Central memory CD8-positive, alpha-beta T cell (primary cell): ENCODE results near the gene CCDC154.

ENCODE experiments used
- ATAC-seq: fragments of 150-1000 bp; cut with Tn5 transposase; replicated peaks from 2 replicates; pipeline ENCODE4 v1.10.0; 2022; ENCODE audit warnings: mild to moderate bottlenecking, moderate FRiP score, moderate number of reproducible peaks; ENCODE audit not compliant: poor library complexity, severe bottlenecking; ENCODE audit errors: extremely low read depth
- DNase-seq, 2 donors: peaks; one replicate each; pipeline ENCODE4 v3.0.0; 2021; ENCODE audit warnings: low spot score in 2 of 2
- H3K27ac Mint-ChIP-seq: one replicate; pipeline ENCODE4 v1.8.0; 2022; ENCODE audit warnings: low read depth, mild to moderate bottlenecking, moderate library complexity, mixed read lengths
- H3K27me3 Mint-ChIP-seq: one replicate; pipeline ENCODE4 v1.8.0; 2022; ENCODE audit warnings: mixed read lengths
- H3K36me3 Mint-ChIP-seq: one replicate; pipeline ENCODE4 v1.8.0; 2022; ENCODE audit warnings: mild to moderate bottlenecking, moderate library complexity, mixed read lengths; ENCODE audit not compliant: insufficient read depth
- H3K4me1 Mint-ChIP-seq: one replicate; pipeline ENCODE4 v1.8.0; 2022; ENCODE audit warnings: mixed read lengths
- H3K4me3 Mint-ChIP-seq: one replicate; pipeline ENCODE4 v1.8.0; 2022; ENCODE audit warnings: mild to moderate bottlenecking, moderate library complexity, mixed read lengths
- H3K9me3 Mint-ChIP-seq: one replicate; pipeline ENCODE4 v1.8.0; 2022; ENCODE audit warnings: mixed read lengths

Gene CCDC154

GRCh38 chr16:1456951-1457350, 12.6 kb upstream of the CCDC154 start:
- Mint-ChIP-seq H3K27ac (no peak overlapping the region), H3K9me3 (no peaks in the 10 kb centered on the region), H3K27me3 (no peaks in the 10 kb centered on the region), H3K4me1 (no peaks in the 10 kb centered on the region), H3K36me3 (peaks cover 15% of the 10 kb centered on the region), H3K4me3 (no peak overlapping the region)
- no peak for DNase-seq
- ATAC-seq = no peak

- no peak overlapping the region for H3K4me3 Mint-ChIP-seq
- ATAC-seq (no peak), DNase-seq (no peak)
- no peaks in the 10 kb centered on the region for H3K27me3 Mint-ChIP-seq
- H3K27ac Mint-ChIP-seq = no peak overlapping the region
- H3K36me3 Mint-ChIP-seq = peaks cover 16% of the 10 kb centered on the region
- no peaks in the 10 kb centered on the region for H3K4me1 Mint-ChIP-seq
- H3K9me3 Mint-ChIP-seq = no peaks in the 10 kb centered on the region
These were observed 11.1 kb upstream of the CCDC154 start for GRCh38 chr16:1455190-1456171.

GRCh38 chr16:1454561-1454960, 10.2 kb upstream of the CCDC154 start:
- Mint-ChIP-seq H3K4me1 (no peaks in the 10 kb centered on the region), H3K27me3 (no peaks in the 10 kb centered on the region), H3K27ac (no peak overlapping the region), H3K9me3 (no peaks in the 10 kb centered on the region), H3K4me3 (no peak overlapping the region), H3K36me3 (peaks cover 13% of the 10 kb centered on the region)
- ATAC-seq (no peak), DNase-seq (no peak)

- no peak for ATAC-seq
- H3K9me3 Mint-ChIP-seq = no peaks in the 10 kb centered on the region
- no peak overlapping the region for H3K4me3 Mint-ChIP-seq
- H3K36me3 Mint-ChIP-seq = peaks cover 11% of the 10 kb centered on the region
- H3K27ac Mint-ChIP-seq = no peak overlapping the region
- no peaks in the 10 kb centered on the region for H3K4me1 Mint-ChIP-seq
- no peaks in the 10 kb centered on the region for H3K27me3 Mint-ChIP-seq
- DNase-seq = no peak
These were observed 9.0 kb upstream of the CCDC154 start for GRCh38 chr16:1453316-1453715.

GRCh38 chr16:1452530-1452929, 8.2 kb upstream of the CCDC154 start:
- Mint-ChIP-seq H3K27ac (no peak overlapping the region), H3K4me3 (no peak overlapping the region), H3K9me3 (no peaks in the 10 kb centered on the region), H3K27me3 (no peaks in the 10 kb centered on the region), H3K4me1 (no peaks in the 10 kb centered on the region), H3K36me3 (peaks cover 9% of the 10 kb centered on the region)
- ATAC-seq (no peak), DNase-seq (no peak)

- Mint-ChIP-seq H3K36me3 (peaks cover 9% of the 10 kb centered on the region), H3K27ac (no peak overlapping the region), H3K9me3 (no peaks in the 10 kb centered on the region), H3K27me3 (no peaks in the 10 kb centered on the region), H3K4me1 (no peaks in the 10 kb centered on the region), H3K4me3 (no peak overlapping the region)
- no peak for ATAC-seq
- no peak for DNase-seq
These were observed 7.5 kb upstream of the CCDC154 start for GRCh38 chr16:1451702-1452392.

GRCh38 chr16:1450841-1451240, 6.5 kb upstream of the CCDC154 start:
- peaks cover 9% of the 10 kb centered on the region for H3K36me3 Mint-ChIP-seq
- no peak overlapping the region for H3K27ac Mint-ChIP-seq
- no peaks in the 10 kb centered on the region for H3K9me3 Mint-ChIP-seq
- DNase-seq (no peak), ATAC-seq (no peak)
- H3K4me3 Mint-ChIP-seq = no peak overlapping the region
- H3K4me1 Mint-ChIP-seq = no peaks in the 10 kb centered on the region
- no peaks in the 10 kb centered on the region for H3K27me3 Mint-ChIP-seq

GRCh38 chr16:1450218-1450617, 5.9 kb upstream of the CCDC154 start:
- Mint-ChIP-seq H3K27me3 (no peaks in the 10 kb centered on the region), H3K9me3 (no peaks in the 10 kb centered on the region), H3K36me3 (peaks cover 9% of the 10 kb centered on the region), H3K4me1 (no peaks in the 10 kb centered on the region), H3K27ac (no peak overlapping the region), H3K4me3 (no peak overlapping the region)
- DNase-seq (no peak), ATAC-seq (no peak)

GRCh38 chr16:1449201-1449788, 4.9 kb upstream of the CCDC154 start:
- H3K27ac Mint-ChIP-seq = no peak overlapping the region
- peaks cover 9% of the 10 kb centered on the region for H3K36me3 Mint-ChIP-seq
- H3K9me3 Mint-ChIP-seq = no peaks in the 10 kb centered on the region
- H3K27me3 Mint-ChIP-seq = no peaks in the 10 kb centered on the region
- ATAC-seq = no peak
- H3K4me1 Mint-ChIP-seq = no peaks in the 10 kb centered on the region
- no peak for DNase-seq
- no peak overlapping the region for H3K4me3 Mint-ChIP-seq

GRCh38 chr16:1448536-1449116, 4.3 kb upstream of the CCDC154 start:
- Mint-ChIP-seq H3K27ac (no peak overlapping the region), H3K36me3 (peaks cover 7% of the 10 kb centered on the region), H3K4me1 (no peaks in the 10 kb centered on the region), H3K27me3 (no peaks in the 10 kb centered on the region), H3K9me3 (no peaks in the 10 kb centered on the region), H3K4me3 (no peak overlapping the region)
- ATAC-seq (no peak), DNase-seq (no peak)

- ATAC-seq = no peak
These were observed 3.6 kb upstream of the CCDC154 start for GRCh38 chr16:1447965-1448364.

GRCh38 chr16:1446296-1447080, 2.1 kb upstream of the CCDC154 start:
- no peak for DNase-seq
- Mint-ChIP-seq H3K27ac (no peak overlapping the region), H3K9me3 (no peaks in the 10 kb centered on the region), H3K4me1 (no peaks in the 10 kb centered on the region), H3K36me3 (no peaks in the 10 kb centered on the region), H3K27me3 (no peaks in the 10 kb centered on the region), H3K4me3 (no peak overlapping the region)
- no peak for ATAC-seq

More at GRCh38 chr16:1447965-1448364, 3.6 kb upstream of the CCDC154 start:
- H3K36me3 Mint-ChIP-seq = peaks cover 6% of the 10 kb centered on the region
- H3K4me3 Mint-ChIP-seq = no peak overlapping the region
- H3K4me1 Mint-ChIP-seq = no peaks in the 10 kb centered on the region
- DNase-seq = no peak
- H3K27me3 Mint-ChIP-seq = no peaks in the 10 kb centered on the region
- no peaks in the 10 kb centered on the region for H3K9me3 Mint-ChIP-seq
- no peak overlapping the region for H3K27ac Mint-ChIP-seq
